Retinal pigment epithelial cell (primary cell): ENCODE data around the gene ZFAND2B.

ENCODE experiments used
- DNase-seq: peaks from one replicate; pipeline ENCODE4 v3.0.0-alpha.2; 2010; ENCODE audit warnings: low read depth
- H3K4me3 ChIP-seq: 2 replicates; pipeline ENCODE4 v1.5.1; 2011; ENCODE audit warnings: mild to moderate bottlenecking, low read length, control low read depth, moderate library complexity
- TF ChIP-seq, protein P1 (sequence below): conservative IDR thresholded peaks from 2 replicates; pipeline ENCODE4 v1.5.1; 2011; ENCODE audit warnings: low read depth, low read length, control low read depth, inconsistent platforms

ZFAND2B gene, protein sequence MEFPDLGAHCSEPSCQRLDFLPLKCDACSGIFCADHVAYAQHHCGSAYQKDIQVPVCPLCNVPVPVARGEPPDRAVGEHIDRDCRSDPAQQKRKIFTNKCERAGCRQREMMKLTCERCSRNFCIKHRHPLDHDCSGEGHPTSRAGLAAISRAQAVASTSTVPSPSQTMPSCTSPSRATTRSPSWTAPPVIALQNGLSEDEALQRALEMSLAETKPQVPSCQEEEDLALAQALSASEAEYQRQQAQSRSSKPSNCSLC

DNA sequence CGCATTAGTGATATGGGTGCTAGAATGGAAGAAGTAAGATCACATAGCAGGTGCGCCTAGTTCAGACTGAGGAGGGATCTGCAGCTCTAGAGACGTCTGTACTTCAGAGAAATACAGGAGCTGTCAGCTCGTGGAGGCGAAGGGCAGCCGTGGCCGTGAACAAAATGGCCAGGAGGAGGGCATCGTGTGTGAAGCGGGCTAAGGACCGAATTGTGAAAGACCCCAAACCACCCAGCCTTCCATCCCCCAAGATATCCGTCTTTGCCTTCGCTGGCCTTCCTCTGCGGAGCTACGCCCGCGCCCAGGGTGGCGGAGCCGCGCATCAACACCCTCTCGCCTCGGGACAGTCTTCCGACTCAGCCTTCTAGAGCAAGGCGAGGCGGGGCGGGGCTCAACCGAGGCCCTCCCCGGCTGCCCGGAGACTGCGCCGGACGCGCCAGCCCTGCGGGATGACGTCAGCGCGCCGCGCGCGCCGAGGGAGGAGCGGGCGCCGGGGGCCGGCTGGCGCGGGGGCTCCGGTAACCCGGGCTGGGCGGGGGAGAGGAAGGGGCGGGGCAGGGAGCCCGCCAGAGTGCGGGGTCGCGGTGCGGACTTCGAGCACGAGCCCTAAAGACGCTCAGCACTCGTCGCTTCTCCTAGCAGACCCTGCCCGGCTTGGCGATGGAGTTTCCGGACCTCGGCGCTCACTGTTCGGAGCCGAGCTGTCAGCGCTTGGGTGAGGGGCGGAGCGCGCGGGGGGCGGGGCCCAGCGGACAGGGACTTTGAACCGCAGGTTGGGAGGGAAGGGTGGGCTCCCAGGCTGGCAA, at the start of gene ZFAND2B:
Gene ZFAND2B (plus strand): TSS at position 455 of the 806 bp plus-strand sequence. CDS start 206 bp downstream, at position 661.
- TF ChIP-seq, protein P1, sequence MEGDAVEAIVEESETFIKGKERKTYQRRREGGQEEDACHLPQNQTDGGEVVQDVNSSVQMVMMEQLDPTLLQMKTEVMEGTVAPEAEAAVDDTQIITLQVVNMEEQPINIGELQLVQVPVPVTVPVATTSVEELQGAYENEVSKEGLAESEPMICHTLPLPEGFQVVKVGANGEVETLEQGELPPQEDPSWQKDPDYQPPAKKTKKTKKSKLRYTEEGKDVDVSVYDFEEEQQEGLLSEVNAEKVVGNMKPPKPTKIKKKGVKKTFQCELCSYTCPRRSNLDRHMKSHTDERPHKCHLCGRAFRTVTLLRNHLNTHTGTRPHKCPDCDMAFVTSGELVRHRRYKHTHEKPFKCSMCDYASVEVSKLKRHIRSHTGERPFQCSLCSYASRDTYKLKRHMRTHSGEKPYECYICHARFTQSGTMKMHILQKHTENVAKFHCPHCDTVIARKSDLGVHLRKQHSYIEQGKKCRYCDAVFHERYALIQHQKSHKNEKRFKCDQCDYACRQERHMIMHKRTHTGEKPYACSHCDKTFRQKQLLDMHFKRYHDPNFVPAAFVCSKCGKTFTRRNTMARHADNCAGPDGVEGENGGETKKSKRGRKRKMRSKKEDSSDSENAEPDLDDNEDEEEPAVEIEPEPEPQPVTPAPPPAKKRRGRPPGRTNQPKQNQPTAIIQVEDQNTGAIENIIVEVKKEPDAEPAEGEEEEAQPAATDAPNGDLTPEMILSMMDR: no peak

DNA sequence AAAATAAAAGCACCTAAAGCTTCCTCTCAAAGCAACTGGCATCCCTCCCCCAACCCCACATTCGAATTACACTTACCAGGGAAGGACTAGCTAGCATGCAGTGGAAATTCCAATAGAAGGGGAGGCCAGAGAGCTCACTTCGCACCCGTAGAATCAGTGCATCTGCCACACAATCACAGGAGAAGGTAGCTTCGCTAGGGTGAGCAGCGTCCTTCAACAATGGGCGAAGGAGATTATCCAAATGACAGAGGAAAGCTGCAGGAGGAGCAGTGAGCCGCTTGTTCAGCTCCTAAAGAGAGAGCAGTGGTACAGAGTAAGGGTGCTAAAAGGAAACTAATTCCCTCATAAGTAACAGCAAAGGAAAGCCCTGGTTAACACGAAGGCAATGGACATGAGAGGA, 49.2 kb upstream of the ZFAND2B start:
- no peak overlapping the region for H3K4me3 ChIP-seq
- TF ChIP-seq, protein P1: no peak
- no peak for DNase-seq

More for the DNA sequence above, at the start of gene ZFAND2B:
- H3K4me3 ChIP-seq: peak within 1 kb of the TSS; percentile 79
- peak; percentile 54 for DNase-seq

DNA sequence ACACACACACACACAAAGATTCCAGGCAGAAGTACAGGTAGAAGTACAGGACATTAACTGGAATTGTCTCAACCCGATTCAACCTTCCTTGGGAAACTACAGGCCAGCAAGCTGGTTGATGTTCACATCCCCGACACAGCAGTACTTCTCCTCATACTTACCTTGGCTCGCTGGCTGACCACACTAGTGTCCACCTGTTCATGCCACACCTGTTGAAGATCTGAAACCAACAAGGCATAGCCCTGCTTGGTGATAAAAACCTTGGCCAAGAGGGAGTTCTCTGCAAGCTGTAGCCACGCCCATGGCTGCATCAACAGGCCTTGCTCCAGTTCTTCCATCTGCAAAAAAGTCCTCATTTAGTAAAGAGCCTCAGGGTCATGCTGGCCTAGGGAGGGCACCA, 48.6 kb upstream of the ZFAND2B start:
- DNase-seq: no peak
- H3K4me3 ChIP-seq: no peak overlapping the region
- TF ChIP-seq, protein P1: no peak

DNA sequence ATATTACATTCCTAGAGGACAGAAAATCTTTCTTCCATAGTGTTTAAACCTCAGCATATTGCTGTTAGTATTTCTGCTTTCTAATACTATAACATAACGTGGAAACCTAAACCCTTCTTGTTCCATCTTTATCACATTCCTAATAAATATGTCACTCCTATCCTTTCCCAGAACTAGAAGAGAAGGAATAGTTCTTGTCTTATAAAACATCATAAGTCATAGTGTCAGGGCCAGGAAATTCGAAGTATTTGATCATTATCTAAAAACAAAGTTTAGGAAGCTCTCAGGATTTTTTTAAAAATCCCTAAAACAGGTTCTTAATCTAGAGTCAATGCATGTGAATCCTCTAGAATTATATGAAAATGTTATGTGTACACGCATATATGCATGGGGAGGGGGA, 48.0 kb upstream of the ZFAND2B start:
- TF ChIP-seq, protein P1: no peak
- no peak overlapping the region for H3K4me3 ChIP-seq
- no peak for DNase-seq

DNA sequence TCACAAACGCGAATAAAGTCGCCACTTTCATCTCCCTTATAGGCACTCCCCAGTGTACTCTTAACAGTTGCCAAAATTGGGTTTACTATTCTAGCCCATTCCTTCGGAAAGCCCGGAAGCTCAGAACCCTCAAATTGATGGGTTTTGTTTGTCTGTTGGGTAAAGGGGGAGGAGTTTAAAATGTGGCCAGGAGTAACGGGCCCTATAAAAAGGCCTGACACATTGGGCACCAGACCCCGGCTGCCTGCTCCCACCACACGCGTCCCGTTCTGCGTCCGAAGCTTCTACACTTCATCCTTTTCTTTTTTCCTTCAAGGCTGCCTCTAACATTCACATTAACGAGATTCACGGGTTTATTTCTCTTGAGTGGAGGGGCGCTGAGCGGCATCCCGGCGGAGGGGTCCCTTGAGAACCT, 46.8 kb upstream of the ZFAND2B start:
- DNase-seq: no peak
- peak overlapping the region; percentile 72 for H3K4me3 ChIP-seq
- TF ChIP-seq, protein P1: no peak

DNA sequence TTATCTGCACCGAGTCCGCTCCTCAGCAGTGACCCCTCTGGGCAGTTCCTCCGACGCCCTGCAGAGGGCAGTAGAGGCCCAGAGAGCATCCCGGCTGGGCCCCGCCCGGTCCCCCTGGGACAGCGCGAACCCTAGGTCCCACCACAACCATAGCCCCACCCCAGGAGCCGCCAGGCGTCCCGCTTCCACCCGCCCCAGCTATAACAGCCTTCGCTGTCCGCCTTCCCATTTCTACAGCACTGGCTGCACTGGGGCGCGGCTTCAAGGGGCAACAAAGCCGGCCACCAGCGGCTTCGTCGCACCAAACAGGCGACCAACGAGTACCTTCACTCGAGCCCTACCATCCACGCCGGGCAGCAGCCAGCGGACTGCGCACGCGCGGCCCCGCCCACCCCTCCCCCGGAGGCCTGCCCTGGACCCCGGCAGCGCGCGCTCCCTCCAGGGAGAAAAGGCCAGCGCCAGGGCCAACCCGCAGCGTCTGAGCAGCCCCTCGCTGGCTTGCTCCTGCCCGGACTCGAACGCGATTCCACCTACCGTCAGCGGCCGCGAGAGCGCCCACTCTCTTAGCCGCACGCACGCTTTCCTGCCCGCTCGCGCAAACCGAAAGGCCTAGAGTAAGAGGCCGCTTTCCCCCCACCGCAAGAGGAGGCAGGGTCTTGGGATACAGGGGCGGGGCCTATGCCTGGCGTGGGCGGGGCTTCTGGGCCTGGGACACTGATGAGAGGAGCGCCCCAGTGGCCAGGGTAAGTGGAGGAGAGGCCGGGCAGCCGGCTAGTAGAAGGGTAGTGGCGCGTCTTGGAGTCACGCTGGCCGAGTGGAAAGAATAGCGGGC, 46.2 kb upstream of the ZFAND2B start, which contains the start of gene NHEJ1:
Gene NHEJ1 (minus strand): TSS at position 630 of the 832 bp plus-strand sequence. CDS start 2,453 bp downstream, outside the sequence.
- peak; percentile 64 for DNase-seq
- TF ChIP-seq, protein P1: peak; percentile 98
- peak within 1 kb of the TSS; percentile 72 for H3K4me3 ChIP-seq
